GM18951 (cell line): Measurements from ENCODE around the gene PREPL.

Experiments
- POLR2A ChIP-seq: IDR thresholded peaks from 4 replicates; pipeline ENCODE4 v1.6.1; 2011; ENCODE audit warnings: mild to moderate bottlenecking; ENCODE audit not compliant: insufficient read length, insufficient read depth; ENCODE audit errors: extremely low read depth
- in situ Hi-C: fragments of 300-500 bp; cut with MboI; formaldehyde crosslinking; loops from one replicate; pipeline ENCODE4 v1.12.0; 2022; ENCODE audit warnings: low sequenced_read_pairs, mixed read lengths, inconsistent platforms; ENCODE audit not compliant: unreplicated experiment

PREPL gene

GRCh38 chr2:44275927-44276303, 85.4 kb downstream of the PREPL start:
- in situ Hi-C loops: no loop called here
- no peak for TF ChIP-seq POLR2A

DNA sequence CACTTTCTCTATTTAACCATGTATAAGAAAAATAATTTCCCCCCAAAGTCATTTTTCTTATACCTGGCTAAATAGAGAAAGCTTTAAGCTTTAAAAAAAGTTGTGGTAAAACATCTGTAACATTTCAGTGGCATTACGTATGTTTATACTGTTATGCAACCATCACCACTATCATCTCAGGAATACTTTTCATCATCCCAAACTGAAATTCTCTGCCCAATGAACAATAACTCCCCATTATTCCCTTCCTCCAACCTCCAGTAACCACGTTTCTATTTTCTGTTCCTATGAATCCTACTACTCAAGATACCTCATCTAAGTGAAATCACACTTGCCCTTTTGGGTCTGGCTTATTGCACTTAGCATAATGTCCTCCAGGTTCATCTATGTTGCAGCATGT, 87.7 kb downstream of the PREPL start:
- no peak for TF ChIP-seq POLR2A
- in situ Hi-C loops: no loop called here

DNA sequence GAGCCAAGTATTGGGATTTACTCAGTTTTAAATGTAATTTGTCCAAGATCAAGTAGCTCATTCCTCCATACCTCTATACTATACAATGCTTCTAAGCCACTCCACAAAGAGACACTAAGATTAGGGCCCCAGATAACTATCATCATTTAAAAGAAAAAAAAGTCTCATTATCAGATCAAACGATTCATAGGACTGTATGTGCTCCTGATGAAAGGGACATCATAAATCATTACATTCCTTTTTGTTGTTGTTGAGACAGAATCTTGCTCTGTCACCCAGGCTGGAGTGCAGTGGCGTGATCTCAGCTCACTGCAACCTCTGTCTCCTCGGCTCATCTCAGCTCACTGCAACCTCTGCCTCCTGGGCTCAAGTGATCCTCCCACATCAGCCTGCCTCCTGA, 88.2 kb downstream of the PREPL start:
- no peak for TF ChIP-seq POLR2A
- in situ Hi-C loops: no loop called here

GRCh38 chr2:44271296-44271695, 90.0 kb downstream of the PREPL start:
- in situ Hi-C loops: no loop called here
- TF ChIP-seq POLR2A: no peak

GRCh38 chr2:44269831-44270230, 91.5 kb downstream of the PREPL start:
- in situ Hi-C loops: no loop called here
- no peak for TF ChIP-seq POLR2A

DNA sequence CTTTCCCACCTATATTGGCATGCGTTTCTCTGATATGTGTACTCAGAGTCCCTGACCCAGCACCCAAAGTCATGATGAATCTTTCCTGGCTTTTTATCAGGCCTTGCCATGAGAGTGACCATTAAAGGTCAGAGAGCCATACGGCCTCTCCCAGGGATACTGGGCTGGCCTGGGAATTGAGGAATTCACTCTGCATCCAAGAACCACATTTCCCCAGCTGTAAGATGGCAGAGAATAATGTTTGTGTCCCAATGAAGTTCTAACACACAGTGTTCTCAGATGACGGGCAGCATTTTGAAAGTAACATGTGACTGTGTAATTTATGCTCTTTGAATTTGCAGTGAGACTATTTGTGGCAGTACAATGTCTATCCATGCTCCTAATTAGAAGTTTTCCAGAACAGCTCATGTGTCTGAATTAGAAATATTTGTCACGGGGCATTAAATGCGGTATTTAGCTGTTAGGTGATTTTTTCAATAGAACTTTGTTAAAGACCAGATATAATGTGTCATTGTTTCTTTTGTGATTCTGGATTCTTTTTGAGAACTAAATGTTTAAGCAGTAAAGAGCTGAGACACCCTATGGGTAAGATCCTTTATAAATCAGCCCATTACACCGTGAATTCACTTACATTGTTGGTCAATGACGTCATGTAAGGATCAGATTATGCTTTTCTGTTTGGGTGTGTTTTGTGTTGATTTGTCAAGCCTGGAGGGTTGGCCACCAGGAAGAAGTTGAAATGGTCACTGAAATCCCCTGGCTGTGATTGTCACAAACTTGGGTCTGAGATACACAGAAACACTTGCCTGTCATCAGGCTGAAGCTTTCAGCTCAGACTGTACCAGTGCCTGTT, 93.3 kb downstream of the PREPL start:
- no peak for TF ChIP-seq POLR2A
- in situ Hi-C loops: no loop called here
